ENCODE results near the gene OPALIN. TPM values are rescaled to one million over a fixed set of nuclear protein-coding genes. Genes with fewer than 3 reads are reported as not detected.

Gene OPALIN
- total and polyA plus RNA-seq, 4 donors, result not detected

GRCh38 chr10:96338279-96338925, 20.4 kb downstream of the OPALIN start:
- DNase-seq (ENCODE audit: low spot score), result no peak
- Histone ChIP-seq H3K27ac (ENCODE audit: low read depth in 1 of 2, low read length in 2 of 2) (no peak overlapping the region), H3K36me3 (ENCODE audit: control insufficient read depth in 4 of 4, insufficient read depth in 3 of 4, low read depth in 1 of 4, low read length in 3 of 4) (no peaks in the 10 kb centered on the region), H3K9me3 (ENCODE audit: control insufficient read depth in 4 of 4, low read length in 3 of 4) (no peaks in the 10 kb centered on the region), H3K9ac (ENCODE audit: low read depth in 1 of 2, low read length in 2 of 2) (no peak overlapping the region), H3K4me3 (ENCODE audit: low read depth in 1 of 3, low read length in 3 of 3) (no peak overlapping the region), H3K4me1 (ENCODE audit: control insufficient read depth in 4 of 4, insufficient read depth in 4 of 4, low read length in 3 of 4) (peaks cover 0 to 16% (median 9%) of the 10 kb centered on the region in 4 donors), H3K27me3 (ENCODE audit: control insufficient read depth in 4 of 4, insufficient read depth in 4 of 4, low read length in 3 of 4) (peaks cover 0 to 3% (median 0%) of the 10 kb centered on the region in 4 donors)
- 48% methylated on average over 5 of the region's 5 CpGs for whole genome bisulfite sequencing
- TF ChIP-seq GABPA (IDR thresholded peaks at IDR 0.05 in 1 of 2, conservative IDR thresholded peaks at IDR 0.05 in 1 of 2) (no peak), MAX (IDR thresholded peaks at IDR 0.05) (no peak), NR2F2 (IDR thresholded peaks at IDR 0.05) (no peak), HNF4A (conservative IDR thresholded peaks at IDR 0.05) (no peak), CTCF (IDR thresholded peaks at IDR 0.05; ENCODE audit: low read depth, low read length, missing input control) (no peak), FOXA2 (IDR thresholded peaks at IDR 0.05) (no peak), SP1 (IDR thresholded peaks at IDR 0.05) (no peak), REST (IDR thresholded peaks at IDR 0.05) (no peak), RAD21 (IDR thresholded peaks at IDR 0.05) (no peak), HNF4G (IDR thresholded peaks at IDR 0.05) (no peak)

- Histone ChIP-seq H3K9me3 (ENCODE audit: control insufficient read depth in 4 of 4, low read length in 3 of 4) (no peaks in the 10 kb centered on the region), H3K36me3 (ENCODE audit: control insufficient read depth in 4 of 4, insufficient read depth in 3 of 4, low read depth in 1 of 4, low read length in 3 of 4) (no peaks in the 10 kb centered on the region), H3K27ac (ENCODE audit: low read depth in 1 of 2, low read length in 2 of 2) (no peak overlapping the region), H3K27me3 (ENCODE audit: control insufficient read depth in 4 of 4, insufficient read depth in 4 of 4, low read length in 3 of 4) (peaks cover 0 to 3% (median 0%) of the 10 kb centered on the region in 4 donors), H3K9ac (ENCODE audit: low read depth in 1 of 2, low read length in 2 of 2) (no peak overlapping the region), H3K4me1 (ENCODE audit: control insufficient read depth in 4 of 4, insufficient read depth in 4 of 4, low read length in 3 of 4) (peaks cover 0 to 7% (median 2%) of the 10 kb centered on the region in 4 donors), H3K4me3 (ENCODE audit: low read depth in 1 of 3, low read length in 3 of 3) (no peak overlapping the region)
- DNase-seq (ENCODE audit: low spot score), result no peak
- TF ChIP-seq MAX (IDR thresholded peaks at IDR 0.05), result no peak
- no peak for TF ChIP-seq ATF3 (IDR thresholded peaks at IDR 0.05)
- TF ChIP-seq REST (IDR thresholded peaks at IDR 0.05), result no peak
- TF ChIP-seq JUND (IDR thresholded peaks at IDR 0.05), result no peak
- no peak for TF ChIP-seq NR2F2 (IDR thresholded peaks at IDR 0.05)
- 92% methylated on average over 2 of the region's 2 CpGs for WGBS
These were observed 21.7 kb downstream of the OPALIN start for GRCh38 chr10:96337106-96337505.
